Keratinocyte (primary cell): ENCODE results near the gene SIN3B. TPM values are rescaled to one million over a fixed set of nuclear protein-coding genes. Genes with fewer than 3 reads are reported as not detected.

ENCODE experiments used
- DNase-seq: peaks from one replicate; pipeline ENCODE4 v3.0.0-alpha.2; 2011; ENCODE audit warnings: low read depth, missing footprints, low spot score
- FAIRE-seq: peaks from 2 replicates; lab custom pipeline; 2011; peaks lifted over from hg19 to GRCh38; lab: Jason Lieb, UNC
- H2AFZ ChIP-seq: 2 replicates; pipeline ENCODE4 v1.6.0; 2012; ENCODE audit warnings: low read length, control low read depth, inconsistent platforms; ENCODE audit not compliant: control insufficient read depth
- H3K27ac ChIP-seq: 2 replicates; pipeline ENCODE4 v1.5.1; 2011; ENCODE audit warnings: low read length; ENCODE audit not compliant: control insufficient read depth, insufficient read depth
- H3K27me3 ChIP-seq: 3 replicates; pipeline ENCODE4 v1.6.0; 2011; ENCODE audit warnings: low read length; ENCODE audit not compliant: control insufficient read depth, insufficient read depth; ENCODE audit errors: extremely low read depth
- H3K36me3 ChIP-seq, 2 experiments: 2 replicates in 1 of 2; 3 replicates in 1 of 2; pipeline ENCODE4 v1.5.1; 2011; ENCODE audit warnings: low read length in 2 of 2, mild to moderate bottlenecking in 1 of 2; ENCODE audit not compliant: control insufficient read depth in 2 of 2, insufficient read depth in 2 of 2; ENCODE audit errors: extremely low read depth in 1 of 2
- H3K4me1 ChIP-seq: 3 replicates; pipeline ENCODE4 v1.5.1; 2011; ENCODE audit warnings: low read length; ENCODE audit not compliant: control insufficient read depth, insufficient read depth; ENCODE audit errors: extremely low read depth
- H3K4me2 ChIP-seq: 3 replicates; pipeline ENCODE4 v1.6.0; 2011; ENCODE audit warnings: low read depth, low read length; ENCODE audit not compliant: control insufficient read depth, insufficient read depth; ENCODE audit errors: extremely low read depth
- H3K4me3 ChIP-seq, 3 experiments: fragments of 200-600 bp in 1 of 3; sonication (generic) in 1 of 3; 2 replicates in 2 of 3; 3 replicates in 1 of 3; pipeline ENCODE4 v1.5.1; 2011 to 2016; ENCODE audit warnings: low read length in 3 of 3, mild to moderate bottlenecking in 3 of 3, control low read depth in 2 of 3, inconsistent platforms in 1 of 3, low read depth in 1 of 3, mixed read lengths in 1 of 3, mixed run types in 1 of 3, moderate library complexity in 1 of 3; ENCODE audit not compliant: control insufficient read depth in 2 of 3, insufficient read depth in 2 of 3; ENCODE audit errors: extremely low read depth in 1 of 3
- H3K79me2 ChIP-seq: 2 replicates; pipeline ENCODE4 v1.6.0; 2012; ENCODE audit warnings: low read length; ENCODE audit not compliant: control insufficient read depth, insufficient read depth
- H3K9ac ChIP-seq: 3 replicates; pipeline ENCODE4 v1.6.0; 2011; ENCODE audit warnings: low read length; ENCODE audit not compliant: control insufficient read depth, insufficient read depth; ENCODE audit errors: extremely low read depth
- H3K9me1 ChIP-seq: 3 replicates; pipeline ENCODE4 v1.6.0; 2011; ENCODE audit warnings: low read length; ENCODE audit not compliant: control insufficient read depth, insufficient read depth; ENCODE audit errors: extremely low read depth
- H3K9me3 ChIP-seq: 2 replicates; pipeline ENCODE4 v1.5.1; 2012; ENCODE audit warnings: low read depth, low read length; ENCODE audit not compliant: control insufficient read depth
- H4K20me1 ChIP-seq: 3 replicates; pipeline ENCODE4 v1.6.0; 2011; ENCODE audit warnings: low read length; ENCODE audit not compliant: control insufficient read depth, insufficient read depth; ENCODE audit errors: extremely low read depth
- CTCF ChIP-seq, 3 experiments: IDR thresholded peaks in 1 of 3; conservative IDR thresholded peaks in 1 of 3; optimal IDR thresholded peaks in 1 of 3; 2 replicates in 2 of 3; 3 replicates in 1 of 3; pipeline versions ENCODE3 to v1.5.1; 2011; ENCODE audit warnings: low read length in 3 of 3, mild to moderate bottlenecking in 3 of 3, moderate library complexity in 2 of 3, control low read depth in 1 of 3, inconsistent platforms in 1 of 3; ENCODE audit not compliant: insufficient read depth in 2 of 3; ENCODE audit errors: extremely low read depth in 1 of 3
- EZH2 ChIP-seq: IDR thresholded peaks from one replicate; pipeline ENCODE4 v1.6.1; 2012; ENCODE audit warnings: inconsistent platforms, mild to moderate bottlenecking, low read length, moderate library complexity
- dilution Hi-C: fragments of 300-500 bp; cut with MboI; formaldehyde crosslinking; loops from one replicate; pipeline ENCODE4 v1.7.0; 2020; ENCODE audit warnings: low sequenced_read_pairs; ENCODE audit not compliant: extremely low pct_ligation_motif_present
- polyA plus RNA-seq, 5 experiments: library from polyadenylated mRNA; depleted of rRNA in 3 of 5; stranded (reverse) in 3 of 5; stranded (forward) in 1 of 5; unstranded in 1 of 5; fragments of >200 nt; gene quantifications; 1 replicate in 1 of 5; 2 replicates in 3 of 5; 3 replicates in 1 of 5; pipeline versions ENCODE4 v1.2.1 to v1.2.3, GENCODE V29; 2011 to 2012; ENCODE audit warnings: missing spikeins in 2 of 5, low read depth in 1 of 5, low replicate concordance in 1 of 5

Gene SIN3B
- polyA plus RNA-seq, 1 donor (not counting 4 experiments of a cell fraction or from before 2014, with no cell fraction given): 30.9 TPM

GRCh38 chr19:16860118-16860517, 30.9 kb downstream of the SIN3B start:
- no peak for FAIRE-seq

GRCh38 chr19:16861011-16861410, 31.8 kb downstream of the SIN3B start:
- no peak overlapping the region for H2AFZ ChIP-seq
- DNase-seq (no peak), FAIRE-seq (no peak)
- H3K9ac ChIP-seq: no peak overlapping the region
- dilution Hi-C loops: no loop called here
- no peaks in the 10 kb centered on the region for H3K4me1 ChIP-seq
- no peaks in the 10 kb centered on the region for H3K9me1 ChIP-seq
- H3K36me3 ChIP-seq: peaks cover 7 to 9% of the 10 kb centered on the region in 2 experiments
- H3K4me3 ChIP-seq: no peak overlapping the region
- no peak for TF ChIP-seq CTCF (optimal IDR thresholded peaks at IDR 0.05 in 1 of 3, IDR thresholded peaks at IDR 0.05 in 1 of 3, conservative IDR thresholded peaks at IDR 0.05 in 1 of 3; ENCODE audit: extremely low read depth in 1 of 3, insufficient read depth in 2 of 3, low read length in 3 of 3)
- H3K4me2 ChIP-seq: no peak overlapping the region
- H3K79me2 ChIP-seq: no peaks in the 10 kb centered on the region
- no peaks in the 10 kb centered on the region for H3K27me3 ChIP-seq
- H3K27ac ChIP-seq: no peak overlapping the region
- H3K9me3 ChIP-seq: no peaks in the 10 kb centered on the region
- no peaks in the 10 kb centered on the region for H4K20me1 ChIP-seq

More at GRCh38 chr19:16860118-16860517, 30.9 kb downstream of the SIN3B start:
- no peak overlapping the region for H3K4me2 ChIP-seq
- no peaks in the 10 kb centered on the region for H3K79me2 ChIP-seq
- TF ChIP-seq EZH2 (no peak), CTCF (optimal IDR thresholded peaks at IDR 0.05 in 1 of 3, IDR thresholded peaks at IDR 0.05 in 1 of 3, conservative IDR thresholded peaks at IDR 0.05 in 1 of 3; ENCODE audit: extremely low read depth in 1 of 3, insufficient read depth in 2 of 3, low read length in 3 of 3) (no peak)
- no peaks in the 10 kb centered on the region for H4K20me1 ChIP-seq
- no peak overlapping the region for H3K9ac ChIP-seq
- no peak overlapping the region for H2AFZ ChIP-seq
- H3K27me3 ChIP-seq: no peaks in the 10 kb centered on the region
- no peak overlapping the region for H3K4me3 ChIP-seq
- no peak overlapping the region for H3K27ac ChIP-seq
- dilution Hi-C loops: no loop called here
- H3K9me1 ChIP-seq: no peaks in the 10 kb centered on the region
- DNase-seq: no peak
- no peaks in the 10 kb centered on the region for H3K9me3 ChIP-seq
- peaks cover 5 to 8% of the 10 kb centered on the region in 2 experiments for H3K36me3 ChIP-seq
- no peaks in the 10 kb centered on the region for H3K4me1 ChIP-seq
